K562 treated with DMSO at 1 percent for 12 hours (cell line): ENCODE data around the gene CSF1. TPM values are rescaled to one million over a fixed set of nuclear protein-coding genes. Genes with fewer than 3 reads are reported as not detected.

ENCODE experiments used
- total RNA-seq: library from RNA; unstranded; fragments of 300-600 nt; gene quantifications from 2 replicates; pipeline ENCODE4 v1.2.3, GENCODE V29; 2022; ENCODE audit not compliant: insufficient read depth

The CSF1 gene, protein sequence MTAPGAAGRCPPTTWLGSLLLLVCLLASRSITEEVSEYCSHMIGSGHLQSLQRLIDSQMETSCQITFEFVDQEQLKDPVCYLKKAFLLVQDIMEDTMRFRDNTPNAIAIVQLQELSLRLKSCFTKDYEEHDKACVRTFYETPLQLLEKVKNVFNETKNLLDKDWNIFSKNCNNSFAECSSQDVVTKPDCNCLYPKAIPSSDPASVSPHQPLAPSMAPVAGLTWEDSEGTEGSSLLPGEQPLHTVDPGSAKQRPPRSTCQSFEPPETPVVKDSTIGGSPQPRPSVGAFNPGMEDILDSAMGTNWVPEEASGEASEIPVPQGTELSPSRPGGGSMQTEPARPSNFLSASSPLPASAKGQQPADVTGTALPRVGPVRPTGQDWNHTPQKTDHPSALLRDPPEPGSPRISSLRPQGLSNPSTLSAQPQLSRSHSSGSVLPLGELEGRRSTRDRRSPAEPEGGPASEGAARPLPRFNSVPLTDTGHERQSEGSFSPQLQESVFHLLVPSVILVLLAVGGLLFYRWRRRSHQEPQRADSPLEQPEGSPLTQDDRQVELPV
- 5.3 and 9.7 TPM in 2 replicates for total RNA-seq

DNA sequence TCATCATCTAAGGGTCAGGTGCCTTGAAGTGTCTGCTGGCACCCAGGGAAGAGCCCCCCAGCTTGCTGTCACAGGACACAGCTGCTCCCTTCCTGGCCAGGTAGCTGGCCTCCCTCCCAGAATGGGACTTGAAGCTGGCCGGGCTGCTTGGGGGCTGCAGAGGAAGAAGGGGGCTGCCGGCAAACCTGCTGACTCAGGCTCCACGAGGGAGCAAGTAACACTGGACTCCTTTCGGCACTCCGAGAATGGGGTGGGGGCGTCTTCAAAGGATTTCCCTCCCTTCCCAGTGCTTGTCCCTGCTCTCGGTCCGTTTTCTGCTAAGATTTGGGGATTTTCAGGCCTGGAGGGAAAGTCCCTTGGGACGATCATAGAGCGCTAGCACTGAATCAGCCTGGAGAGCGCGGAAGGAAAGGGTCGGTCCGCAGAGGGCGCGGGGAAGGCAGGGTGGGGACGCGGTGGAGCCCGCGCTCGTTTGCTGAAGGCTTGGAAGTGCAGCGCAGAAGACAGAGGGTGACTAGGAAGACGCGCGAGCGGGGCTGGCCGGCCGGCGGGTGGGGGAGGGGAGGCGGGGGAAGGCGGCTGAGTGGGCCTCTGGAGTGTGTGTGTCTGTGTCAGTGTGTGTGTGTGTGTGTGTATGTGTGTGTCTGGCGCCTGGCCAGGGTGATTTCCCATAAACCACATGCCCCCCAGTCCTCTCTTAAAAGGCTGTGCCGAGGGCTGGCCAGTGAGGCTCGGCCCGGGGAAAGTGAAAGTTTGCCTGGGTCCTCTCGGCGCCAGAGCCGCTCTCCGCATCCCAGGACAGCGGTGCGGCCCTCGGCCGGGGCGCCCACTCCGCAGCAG, at the start of gene CSF1:
Gene CSF1 (plus strand): TSS at position 727 of the 840 bp plus-strand sequence. CDS start 175 bp downstream, outside the sequence.

Other genes starting within 250 kb of the CSF1 start
- 6.4 and 21.0 TPM in 2 replicates for gene GSTM2, start 242.8 kb upstream of the CSF1 start, total RNA-seq
- not detected in 2 replicates for gene GSTM1, start 223.0 kb upstream of the CSF1 start, total RNA-seq
- gene GSTM5, start 198.6 kb upstream of the CSF1 start, total RNA-seq, result not detected in 2 replicates
- gene GSTM3, start 169.8 kb upstream of the CSF1 start, total RNA-seq, result 22.4 and 30.1 TPM in 2 replicates
- not detected in 2 replicates for gene EPS8L3, start 146.9 kb upstream of the CSF1 start, total RNA-seq
- 40.2 and 101 TPM in 2 replicates for gene AHCYL1, start 73.9 kb downstream of the CSF1 start, total RNA-seq
- gene STRIP1, start 123.8 kb downstream of the CSF1 start, total RNA-seq, result 13.5 and 37.4 TPM in 2 replicates
- gene ALX3, start 159.8 kb downstream of the CSF1 start, total RNA-seq, result not detected in 2 replicates
- not detected in 2 replicates for gene UBL4B, start 201.6 kb downstream of the CSF1 start, total RNA-seq
- not detected in 2 replicates for gene SLC6A17, start 239.6 kb downstream of the CSF1 start, total RNA-seq